Gastroesophageal sphincter (tissue), 3 donors: Measurements from ENCODE around the gene SHISA9.

Experiments
- CTCF ChIP-seq, 4 experiments: fragments of 200-600 bp in 2 of 4; fragments of 450-650 bp in 2 of 4; sonication (generic) in 1 of 4; IDR thresholded peaks; one replicate each; pipeline ENCODE4 v1.5.1; 2017 to 2019; ENCODE audit warnings: antibody characterized with exemption in 4 of 4, mild to moderate bottlenecking in 2 of 4, moderate library complexity in 2 of 4
- POLR2A ChIP-seq, 2 donors: fragments of 450-650 bp; IDR thresholded peaks; one replicate each; pipeline ENCODE4 v1.6.1; 2017; ENCODE audit warnings: antibody characterized with exemption in 2 of 2, mild to moderate bottlenecking in 2 of 2, moderate library complexity in 1 of 2

- TF ChIP-seq POLR2A (IDR thresholded peaks at IDR 0.05), result no peak
- no peak for TF ChIP-seq CTCF (IDR thresholded peaks at IDR 0.05)
Measured at GRCh38 chr16:13269905-13270528, 368.6 kb downstream of the SHISA9 start.
